Measurements from ENCODE around the gene ZMYND8. TPM values are rescaled to one million over a fixed set of nuclear protein-coding genes. Genes with fewer than 3 reads are reported as not detected.

The ZMYND8 gene
- total and polyA plus RNA-seq, 2 donors (not counting 1 experiment from before 2014, with no cell fraction given) = 12.6 to 13.0 TPM

- Histone ChIP-seq H2AFZ (ENCODE audit: low read length) (no peak overlapping the region), H3K4me1 (ENCODE audit: control insufficient read depth, extremely low read depth, insufficient read depth, low read length) (no peaks in the 10 kb centered on the region), H3K27me3 (ENCODE audit: control insufficient read depth, insufficient read depth, low read length) (no peaks in the 10 kb centered on the region), H3K9me3 (ENCODE audit: control insufficient read depth, insufficient read depth, low read depth, low read length) (no peaks in the 10 kb centered on the region), H3K79me2 (ENCODE audit: control insufficient read depth, insufficient read depth, low read length) (no peaks in the 10 kb centered on the region), H3K4me3 (replicated peaks in 1 of 4; ENCODE audit: control extremely low read depth in 1 of 4, insufficient read depth in 1 of 4, low read depth in 3 of 4, low read length in 4 of 4) (no peak overlapping the region), H3K36me3 (ENCODE audit: control insufficient read depth, insufficient read depth, low read length) (peaks cover 10% of the 10 kb centered on the region), H4K20me1 (ENCODE audit: control insufficient read depth, extremely low read depth, insufficient read depth, low read length) (no peaks in the 10 kb centered on the region), H3K9ac (ENCODE audit: insufficient read depth, low read length) (no peak overlapping the region), H3K27ac (ENCODE audit: insufficient read depth, low read length) (no peak overlapping the region), H3K4me2 (ENCODE audit: extremely low read depth, insufficient read depth, low read length) (no peak overlapping the region)
- TF ChIP-seq CTCF (conservative IDR thresholded peaks at IDR 0.05 in 1 of 2, IDR thresholded peaks at IDR 0.05 in 1 of 2; ENCODE audit: low read depth in 1 of 2, low read length in 2 of 2) (peak; percentile 56 to 61), EZH2 (IDR thresholded peaks at IDR 0.05; ENCODE audit: low read length, missing control alignments) (no peak)
- DNase-seq (ENCODE audit: low read depth in 2 of 2) = peak in 1 of 2 donors; percentile 41
Observed at GRCh38 chr20:47220161-47220582, 136.3 kb downstream of the ZMYND8 start.

GRCh38 chr20:47217482-47218446, 138.7 kb downstream of the ZMYND8 start:
- TF ChIP-seq CTCF (conservative IDR thresholded peaks at IDR 0.05 in 1 of 2, IDR thresholded peaks at IDR 0.05 in 1 of 2; ENCODE audit: low read depth in 1 of 2, low read length in 2 of 2) (no peak), EZH2 (IDR thresholded peaks at IDR 0.05; ENCODE audit: low read length, missing control alignments) (no peak)
- peaks cover 4% of the 10 kb centered on the region for H3K36me3 ChIP-seq (ENCODE audit: control insufficient read depth, insufficient read depth, low read length)
- no peaks in the 10 kb centered on the region for H3K27me3 ChIP-seq (ENCODE audit: control insufficient read depth, insufficient read depth, low read length)
- H3K9me3 ChIP-seq (ENCODE audit: control insufficient read depth, insufficient read depth, low read depth, low read length) = no peaks in the 10 kb centered on the region
- H3K4me2 ChIP-seq (ENCODE audit: extremely low read depth, insufficient read depth, low read length) = no peak overlapping the region
- no peaks in the 10 kb centered on the region for H3K4me1 ChIP-seq (ENCODE audit: control insufficient read depth, extremely low read depth, insufficient read depth, low read length)
- H3K79me2 ChIP-seq (ENCODE audit: control insufficient read depth, insufficient read depth, low read length) = no peaks in the 10 kb centered on the region
- H2AFZ ChIP-seq (ENCODE audit: low read length) = no peak overlapping the region
- H3K4me3 ChIP-seq (replicated peaks in 1 of 4; ENCODE audit: control extremely low read depth in 1 of 4, insufficient read depth in 1 of 4, low read depth in 3 of 4, low read length in 4 of 4) = no peak overlapping the region
- no peaks in the 10 kb centered on the region for H4K20me1 ChIP-seq (ENCODE audit: control insufficient read depth, extremely low read depth, insufficient read depth, low read length)
- no peak for DNase-seq (ENCODE audit: low read depth in 2 of 2)
- no peak overlapping the region for H3K27ac ChIP-seq (ENCODE audit: insufficient read depth, low read length)
- no peak overlapping the region for H3K9ac ChIP-seq (ENCODE audit: insufficient read depth, low read length)

GRCh38 chr20:47216819-47217410, 139.6 kb downstream of the ZMYND8 start:
- no peaks in the 10 kb centered on the region for H4K20me1 ChIP-seq (ENCODE audit: control insufficient read depth, extremely low read depth, insufficient read depth, low read length)
- H3K36me3 ChIP-seq (ENCODE audit: control insufficient read depth, insufficient read depth, low read length) = peaks cover 5% of the 10 kb centered on the region

More at GRCh38 chr20:47216819-47217410, 139.6 kb downstream of the ZMYND8 start:
- DNase-seq (ENCODE audit: low read depth in 2 of 2) = no peak
- no peaks in the 10 kb centered on the region for H3K9me3 ChIP-seq (ENCODE audit: control insufficient read depth, insufficient read depth, low read depth, low read length)
- no peak overlapping the region for H3K4me2 ChIP-seq (ENCODE audit: extremely low read depth, insufficient read depth, low read length)
- no peaks in the 10 kb centered on the region for H3K4me1 ChIP-seq (ENCODE audit: control insufficient read depth, extremely low read depth, insufficient read depth, low read length)
- H3K27ac ChIP-seq (ENCODE audit: insufficient read depth, low read length) = no peak overlapping the region
- no peak for TF ChIP-seq EZH2 (IDR thresholded peaks at IDR 0.05; ENCODE audit: low read length, missing control alignments)
- no peak for TF ChIP-seq CTCF (conservative IDR thresholded peaks at IDR 0.05 in 1 of 2, IDR thresholded peaks at IDR 0.05 in 1 of 2; ENCODE audit: low read depth in 1 of 2, low read length in 2 of 2)
- no peak overlapping the region for H2AFZ ChIP-seq (ENCODE audit: low read length)
- H3K4me3 ChIP-seq (replicated peaks in 1 of 4; ENCODE audit: control extremely low read depth in 1 of 4, insufficient read depth in 1 of 4, low read depth in 3 of 4, low read length in 4 of 4) = no peak overlapping the region
- no peaks in the 10 kb centered on the region for H3K27me3 ChIP-seq (ENCODE audit: control insufficient read depth, insufficient read depth, low read length)
- H3K79me2 ChIP-seq (ENCODE audit: control insufficient read depth, insufficient read depth, low read length) = no peaks in the 10 kb centered on the region
- H3K9ac ChIP-seq (ENCODE audit: insufficient read depth, low read length) = no peak overlapping the region
